ENCODE data around the gene PLA2G4A.

DNA sequence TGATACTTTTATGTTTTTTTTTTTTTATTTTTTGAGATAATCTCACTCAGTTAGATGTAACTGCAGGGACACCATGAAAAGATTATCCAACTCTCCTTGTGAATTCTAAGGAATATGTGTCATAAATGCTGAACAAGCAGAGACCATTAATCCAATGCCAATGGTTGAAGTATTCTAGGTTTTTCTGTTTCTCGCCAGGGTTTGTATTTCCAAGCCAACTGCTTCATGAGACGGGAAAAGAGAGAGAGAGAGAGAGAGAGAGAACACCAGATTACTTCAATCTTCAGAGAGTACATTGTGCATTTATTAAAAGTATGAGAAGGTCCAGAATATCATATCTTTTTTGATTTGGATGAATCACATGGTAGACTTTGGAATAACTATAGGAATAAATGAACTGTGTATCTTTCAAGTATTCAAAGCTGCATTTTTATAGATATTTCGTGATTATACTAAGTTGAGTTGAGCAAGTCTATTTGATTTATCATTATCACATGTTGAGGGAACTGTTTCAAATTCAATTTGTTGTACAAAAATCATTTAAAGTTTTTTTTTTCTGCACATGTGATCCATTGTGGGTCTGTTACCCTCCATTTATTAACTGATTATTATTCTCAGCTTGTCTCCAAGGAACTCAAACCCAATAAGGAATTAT is 108.4 kb downstream of the PLA2G4A start:
- no peak for TF ChIP-seq POLR2A (IDR thresholded peaks at IDR 0.05)
- TF ChIP-seq, protein P1, sequence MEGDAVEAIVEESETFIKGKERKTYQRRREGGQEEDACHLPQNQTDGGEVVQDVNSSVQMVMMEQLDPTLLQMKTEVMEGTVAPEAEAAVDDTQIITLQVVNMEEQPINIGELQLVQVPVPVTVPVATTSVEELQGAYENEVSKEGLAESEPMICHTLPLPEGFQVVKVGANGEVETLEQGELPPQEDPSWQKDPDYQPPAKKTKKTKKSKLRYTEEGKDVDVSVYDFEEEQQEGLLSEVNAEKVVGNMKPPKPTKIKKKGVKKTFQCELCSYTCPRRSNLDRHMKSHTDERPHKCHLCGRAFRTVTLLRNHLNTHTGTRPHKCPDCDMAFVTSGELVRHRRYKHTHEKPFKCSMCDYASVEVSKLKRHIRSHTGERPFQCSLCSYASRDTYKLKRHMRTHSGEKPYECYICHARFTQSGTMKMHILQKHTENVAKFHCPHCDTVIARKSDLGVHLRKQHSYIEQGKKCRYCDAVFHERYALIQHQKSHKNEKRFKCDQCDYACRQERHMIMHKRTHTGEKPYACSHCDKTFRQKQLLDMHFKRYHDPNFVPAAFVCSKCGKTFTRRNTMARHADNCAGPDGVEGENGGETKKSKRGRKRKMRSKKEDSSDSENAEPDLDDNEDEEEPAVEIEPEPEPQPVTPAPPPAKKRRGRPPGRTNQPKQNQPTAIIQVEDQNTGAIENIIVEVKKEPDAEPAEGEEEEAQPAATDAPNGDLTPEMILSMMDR (IDR thresholded peaks at IDR 0.05), result no peak
